ENCODE data around the gene VWA5B2.

Gene VWA5B2

GRCh38 chr3:184189421-184189820 lies 40.0 kb upstream of the VWA5B2 start:
- no peak overlapping the region for H3K4me3 ChIP-seq
- H3K27ac ChIP-seq, result no peak overlapping the region
- peaks cover 25% of the 10 kb centered on the region for H3K4me1 ChIP-seq
- no peak for TF ChIP-seq Cebpa-rat (IDR thresholded peaks at IDR 0.05)
- no peak overlapping the region for H3K9ac ChIP-seq
- no peak overlapping the region for H3K4me2 ChIP-seq
- peaks cover 76% of the 10 kb centered on the region for H3K36me3 ChIP-seq
- H3K9me3 ChIP-seq, result no peaks in the 10 kb centered on the region
- H4K20me1 ChIP-seq, result peaks cover 48% of the 10 kb centered on the region
- no peaks in the 10 kb centered on the region for H3K27me3 ChIP-seq

DNA sequence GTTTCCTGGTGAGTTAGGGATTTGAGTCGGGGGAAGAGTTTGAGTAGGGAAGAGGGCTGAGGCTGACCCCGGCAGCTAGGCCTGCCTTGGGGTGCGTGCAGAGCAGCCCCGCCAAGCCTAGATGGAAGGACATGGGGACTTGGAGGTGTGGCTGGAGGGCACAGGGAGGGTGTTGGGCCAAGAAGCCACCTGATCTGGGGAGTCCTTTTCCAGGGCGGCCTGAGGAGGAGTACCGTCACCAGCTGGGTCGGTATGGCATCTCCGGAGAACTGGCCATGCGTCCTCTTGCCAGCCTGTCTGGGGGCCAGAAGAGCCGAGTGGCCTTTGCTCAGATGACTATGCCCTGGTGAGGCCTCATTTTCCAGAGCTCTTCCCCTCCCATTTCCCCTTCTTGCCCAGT lies 36.5 kb upstream of the VWA5B2 start:
- peaks cover 31% of the 10 kb centered on the region for H4K20me1 ChIP-seq
- no peak overlapping the region for H3K9ac ChIP-seq
- H3K4me3 ChIP-seq, result no peak overlapping the region
- peaks cover 89% of the 10 kb centered on the region for H3K36me3 ChIP-seq
- H3K27me3 ChIP-seq, result no peaks in the 10 kb centered on the region
- no peak overlapping the region for H3K4me2 ChIP-seq
- no peak overlapping the region for H3K27ac ChIP-seq
- TF ChIP-seq Cebpa-rat (IDR thresholded peaks at IDR 0.05), result no peak
- no peaks in the 10 kb centered on the region for H3K9me3 ChIP-seq
- 0 out of 2 replicates have a peak, but pooled peaks cover 4% of the 10 kb centered on the region for H3K4me1 ChIP-seq

DNA sequence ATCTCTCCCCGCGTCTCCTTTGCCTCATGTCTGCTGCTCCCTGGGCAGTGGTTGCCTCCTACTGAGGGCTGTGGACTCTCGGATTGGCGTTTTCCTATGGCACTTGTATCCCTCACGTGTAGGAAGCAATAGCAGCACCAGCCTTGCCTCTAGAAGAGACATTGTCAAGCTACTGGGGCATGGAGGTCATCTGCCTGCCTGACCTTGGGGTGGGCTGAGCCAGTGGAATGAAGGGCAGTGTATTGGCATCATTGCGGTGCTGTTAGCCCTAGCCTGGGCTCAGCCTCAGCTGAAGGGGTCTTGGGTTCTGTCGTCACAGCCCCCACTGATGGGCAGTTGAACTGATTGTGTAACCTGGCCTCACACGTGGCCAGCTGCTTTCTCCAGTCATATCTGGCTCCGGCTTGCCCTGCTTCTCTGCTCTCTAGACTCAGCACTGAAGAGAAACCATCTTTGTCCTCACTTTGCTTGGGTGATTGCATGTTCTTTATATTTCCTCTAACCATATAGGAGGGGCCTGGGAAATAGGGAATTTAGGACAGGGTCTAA lies 35.3 kb upstream of the VWA5B2 start:
- H3K27ac ChIP-seq, result no peak overlapping the region
- H3K4me3 ChIP-seq, result no peak overlapping the region
- no peaks in the 10 kb centered on the region for H3K9me3 ChIP-seq
- TF ChIP-seq Cebpa-rat (IDR thresholded peaks at IDR 0.05), result no peak
- peaks cover 19% of the 10 kb centered on the region for H4K20me1 ChIP-seq
- H3K9ac ChIP-seq, result no peak overlapping the region
- H3K4me2 ChIP-seq, result no peak overlapping the region
- peaks cover 78% of the 10 kb centered on the region for H3K36me3 ChIP-seq
- no peaks in the 10 kb centered on the region for H3K4me1 ChIP-seq
- H3K27me3 ChIP-seq, result no peaks in the 10 kb centered on the region

DNA sequence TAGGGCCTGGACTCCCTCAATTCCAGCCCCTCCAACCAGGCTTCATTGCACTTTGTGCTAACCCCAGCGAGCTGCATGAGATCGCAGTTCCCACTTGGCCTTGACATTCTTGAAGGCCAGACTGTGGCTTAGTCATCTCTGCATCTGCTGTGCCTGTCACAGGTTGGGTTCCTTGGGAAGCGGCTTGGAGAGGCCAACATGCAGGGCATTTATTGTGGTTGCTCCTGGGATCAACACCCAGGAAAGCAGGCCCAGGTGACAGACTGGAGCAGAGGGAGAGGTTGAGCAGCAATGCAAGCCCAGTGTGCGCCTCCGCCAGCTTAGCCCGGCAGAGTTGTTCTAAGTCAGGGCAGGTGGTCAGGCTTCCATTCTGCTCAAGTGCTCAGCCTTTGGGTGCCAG lies 32.8 kb upstream of the VWA5B2 start:
- Histone ChIP-seq H3K4me1 (no peaks in the 10 kb centered on the region), H4K20me1 (no peaks in the 10 kb centered on the region), H3K4me2 (no peak overlapping the region), H3K9me3 (no peaks in the 10 kb centered on the region), H3K4me3 (no peak overlapping the region), H3K27me3 (no peaks in the 10 kb centered on the region), H3K36me3 (peaks cover 53% of the 10 kb centered on the region), H3K27ac (no peak overlapping the region), H3K9ac (no peak overlapping the region)
- no peak for TF ChIP-seq Cebpa-rat (IDR thresholded peaks at IDR 0.05)

DNA sequence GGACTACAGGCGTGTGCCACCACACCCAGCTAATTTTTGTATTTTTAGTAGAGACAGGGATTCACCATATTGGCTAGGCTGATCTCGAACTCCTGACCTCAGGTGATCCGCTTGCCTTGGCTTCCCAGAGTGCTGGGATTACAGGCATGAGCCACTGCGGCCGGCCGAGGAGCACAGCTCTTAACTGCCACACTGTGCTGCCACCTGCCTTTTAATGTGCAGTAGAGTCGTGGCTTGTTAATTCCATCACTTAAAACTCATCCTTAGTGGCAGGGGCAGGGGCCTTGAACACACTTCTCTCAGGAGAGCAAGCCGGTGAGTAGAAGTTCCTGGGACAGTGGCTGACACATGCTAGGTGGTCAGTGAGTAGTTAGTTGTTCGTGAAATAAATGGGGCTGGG lies 30.9 kb upstream of the VWA5B2 start:
- Histone ChIP-seq H3K27ac (no peak overlapping the region), H3K4me2 (no peak overlapping the region), H4K20me1 (no peaks in the 10 kb centered on the region), H3K4me1 (no peaks in the 10 kb centered on the region), H3K27me3 (no peaks in the 10 kb centered on the region), H3K36me3 (peaks cover 33% of the 10 kb centered on the region), H3K4me3 (no peak overlapping the region), H3K9me3 (no peaks in the 10 kb centered on the region), H3K9ac (no peak overlapping the region)
- TF ChIP-seq Cebpa-rat (IDR thresholded peaks at IDR 0.05), result no peak

- Histone ChIP-seq H4K20me1 (no peaks in the 10 kb centered on the region), H3K9ac (no peak overlapping the region), H3K36me3 (peaks cover 10% of the 10 kb centered on the region), H3K9me3 (no peaks in the 10 kb centered on the region), H3K4me1 (no peaks in the 10 kb centered on the region), H3K27ac (no peak overlapping the region), H3K4me3 (no peak overlapping the region), H3K27me3 (no peaks in the 10 kb centered on the region), H3K4me2 (no peak overlapping the region)
- no peak for TF ChIP-seq Cebpa-rat (IDR thresholded peaks at IDR 0.05)
These were observed 28.6 kb upstream of the VWA5B2 start for GRCh38 chr3:184200825-184201224.

DNA sequence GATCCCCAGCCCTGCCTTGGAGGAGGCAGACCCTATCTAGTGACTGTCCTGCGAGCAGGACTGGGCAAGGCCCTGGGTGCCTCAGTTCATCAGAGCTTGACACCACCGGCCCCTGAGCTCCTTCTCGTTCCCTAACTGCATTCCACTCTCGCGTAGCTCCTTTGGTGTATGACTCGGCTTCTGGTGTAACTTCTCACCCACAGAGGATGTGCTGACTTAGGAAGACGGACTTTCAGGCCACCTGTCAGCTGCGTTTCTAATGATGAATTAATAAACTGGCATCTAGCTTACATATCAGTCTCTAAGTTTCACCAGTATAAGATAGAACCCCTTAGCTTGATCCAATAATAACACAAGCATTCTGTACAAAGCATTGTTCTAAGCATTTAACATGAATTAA lies 25.9 kb upstream of the VWA5B2 start:
- Histone ChIP-seq H3K9ac (no peak overlapping the region), H3K4me3 (no peak overlapping the region), H3K27me3 (no peaks in the 10 kb centered on the region), H3K36me3 (no peaks in the 10 kb centered on the region), H3K9me3 (no peaks in the 10 kb centered on the region), H4K20me1 (no peaks in the 10 kb centered on the region), H3K4me1 (no peaks in the 10 kb centered on the region), H3K4me2 (no peak overlapping the region), H3K27ac (no peak overlapping the region)
- no peak for TF ChIP-seq Cebpa-rat (IDR thresholded peaks at IDR 0.05)

DNA sequence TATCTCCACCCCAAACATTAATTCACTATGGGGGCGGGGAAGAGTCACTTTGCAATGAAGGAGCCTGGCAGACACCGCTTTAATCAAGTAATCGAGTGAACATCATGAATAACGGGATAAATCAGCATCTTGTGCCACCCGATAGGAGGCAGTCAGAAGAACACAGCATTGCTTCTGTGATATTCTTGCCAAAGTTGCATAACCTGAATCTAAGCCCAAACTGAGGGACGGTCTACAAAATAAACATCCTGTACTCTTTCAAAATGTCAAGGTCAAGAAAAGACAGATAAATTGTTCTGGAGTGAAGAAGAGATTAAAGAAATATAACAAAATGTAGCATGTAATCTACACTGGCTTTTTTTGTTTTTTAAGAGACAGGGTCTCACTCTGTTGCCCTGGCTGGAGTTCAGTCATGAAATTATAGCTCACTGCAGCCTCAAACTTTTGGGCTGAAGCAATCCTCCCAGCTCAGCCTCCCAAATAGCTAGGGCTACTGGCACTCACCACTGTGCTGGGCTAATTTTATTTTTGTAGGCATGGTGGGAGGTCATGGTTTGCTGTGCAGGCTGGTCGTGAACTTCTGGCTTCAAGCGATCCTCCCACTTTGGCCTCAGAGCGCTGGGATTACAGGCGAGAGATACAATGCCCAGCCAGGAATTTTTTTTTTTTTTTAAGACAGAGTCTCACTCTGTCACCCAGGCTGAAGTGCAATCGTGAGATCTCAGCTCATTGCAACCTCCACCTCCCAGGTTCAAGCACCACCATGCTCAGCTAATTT lies 20.1 kb upstream of the VWA5B2 start:
- H3K36me3 ChIP-seq, result no peaks in the 10 kb centered on the region
- no peaks in the 10 kb centered on the region for H4K20me1 ChIP-seq
- no peak overlapping the region for H3K4me3 ChIP-seq
- no peak overlapping the region for H3K27ac ChIP-seq
- no peaks in the 10 kb centered on the region for H3K27me3 ChIP-seq
- no peaks in the 10 kb centered on the region for H3K4me1 ChIP-seq
- H3K9ac ChIP-seq, result no peak overlapping the region
- H3K9me3 ChIP-seq, result no peaks in the 10 kb centered on the region
- no peak for TF ChIP-seq Cebpa-rat (IDR thresholded peaks at IDR 0.05)
- H3K4me2 ChIP-seq, result no peak overlapping the region

DNA sequence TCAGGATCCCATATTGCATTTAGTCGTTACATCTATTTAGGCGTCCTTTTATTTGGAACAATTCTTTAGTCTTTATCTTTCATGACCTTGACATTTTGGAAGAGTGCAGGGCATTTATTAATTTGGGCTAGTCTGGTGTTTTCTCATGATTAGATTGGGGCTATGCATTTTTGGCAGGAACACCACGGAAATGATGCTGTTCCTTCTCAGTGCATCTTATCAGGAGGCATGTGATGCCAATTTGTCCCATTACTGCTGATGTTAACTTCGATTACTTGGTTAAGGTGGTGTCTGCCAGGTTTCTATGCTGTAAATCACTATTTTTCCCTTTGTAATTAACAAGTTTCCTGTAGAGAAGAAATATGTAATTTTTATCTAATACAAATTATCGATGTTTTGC lies 18.1 kb upstream of the VWA5B2 start:
- no peaks in the 10 kb centered on the region for H3K4me1 ChIP-seq
- H3K27ac ChIP-seq, result no peak overlapping the region
- no peaks in the 10 kb centered on the region for H3K9me3 ChIP-seq
- no peak overlapping the region for H3K4me3 ChIP-seq
- no peaks in the 10 kb centered on the region for H4K20me1 ChIP-seq
- H3K36me3 ChIP-seq, result no peaks in the 10 kb centered on the region
- H3K27me3 ChIP-seq, result no peaks in the 10 kb centered on the region
- no peak for TF ChIP-seq Cebpa-rat (IDR thresholded peaks at IDR 0.05)
- H3K9ac ChIP-seq, result no peak overlapping the region
- no peak overlapping the region for H3K4me2 ChIP-seq

DNA sequence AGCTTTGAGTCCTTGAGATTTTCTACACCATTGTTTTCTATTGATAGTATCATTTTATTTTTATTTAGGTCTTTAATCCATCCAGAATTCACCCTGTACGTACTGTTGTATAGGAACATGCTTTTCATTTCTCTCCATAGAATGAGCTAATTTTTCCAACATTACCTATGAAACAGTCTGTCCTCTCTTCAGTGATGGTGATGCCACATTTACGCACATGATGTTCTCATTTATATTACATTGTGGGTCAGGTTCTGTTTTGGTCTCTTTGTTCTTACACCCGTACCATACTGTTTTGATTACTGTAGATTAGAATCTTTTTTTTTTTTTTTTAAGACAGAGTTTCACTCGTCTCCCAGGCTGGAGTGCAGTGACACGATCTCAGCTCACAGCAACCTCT lies 17.7 kb upstream of the VWA5B2 start:
- Histone ChIP-seq H3K27ac (no peak overlapping the region), H3K4me1 (no peaks in the 10 kb centered on the region), H3K4me3 (no peak overlapping the region), H3K9ac (no peak overlapping the region), H3K36me3 (no peaks in the 10 kb centered on the region), H3K9me3 (no peaks in the 10 kb centered on the region), H3K4me2 (no peak overlapping the region), H3K27me3 (no peaks in the 10 kb centered on the region), H4K20me1 (no peaks in the 10 kb centered on the region)
- TF ChIP-seq Cebpa-rat (IDR thresholded peaks at IDR 0.05), result no peak
